ENCODE measurements around the gene DIDO1. TPM values are rescaled to one million over a fixed set of nuclear protein-coding genes. Genes with fewer than 3 reads are reported as not detected.

Gene DIDO1
- 100 to 1,000 TPM in 1 of 4 donors, 10 to 100 TPM in 3; 54.2 to 105 (median 70.7) TPM for total RNA-seq

GRCh38 chr20:62926229-62927127 is at the start of gene DIDO1:
Gene DIDO1 (minus strand): TSS chr20:62926505.
- TF ChIP-seq CTCF (IDR thresholded peaks at IDR 0.05) (peak in 1 of 3 donors; percentile 29), POLR2A (IDR thresholded peaks at IDR 0.05) (peak in 1 of 2 donors; percentile 67)
- intact Hi-C loops (cut with DNase I; ENCODE audit: low total_unique reads), result no loop called here
- 3 to 4% methylated on average over 34 to 61 of the region's 92 CpGs for WGBS, 2 donors
- peak within 1 kb of the TSS; percentile 94 for H3K4me3 ChIP-seq (ENCODE audit: low read depth, poor library complexity, severe bottlenecking)
- peak; percentile 80 to 97 for DNase-seq (ENCODE audit: low spot score in 2 of 2)

- WGBS, 2 donors, result 51 to 64% methylated on average over 9 to 10 of the region's 10 CpGs
- no peak overlapping the region for H3K4me3 ChIP-seq (ENCODE audit: low read depth, poor library complexity, severe bottlenecking)
- no peak for DNase-seq (ENCODE audit: low spot score in 2 of 2)
- intact Hi-C loops (cut with DNase I; ENCODE audit: low total_unique reads), result no loop called here
- TF ChIP-seq POLR2A (IDR thresholded peaks at IDR 0.05) (no peak), CTCF (IDR thresholded peaks at IDR 0.05) (no peak)
Measured at GRCh38 chr20:62975251-62975760, 49.0 kb upstream of the DIDO1 start.

- WGBS, 2 donors, result 16 to 17% methylated on average over 39 to 40 of the region's 48 CpGs
- intact Hi-C loops (cut with DNase I; ENCODE audit: low total_unique reads), result no loop called here
- no peak overlapping the region for H3K4me3 ChIP-seq (ENCODE audit: low read depth, poor library complexity, severe bottlenecking)
- TF ChIP-seq CTCF (IDR thresholded peaks at IDR 0.05), result no peak
- no peak for TF ChIP-seq POLR2A (IDR thresholded peaks at IDR 0.05)
- DNase-seq (ENCODE audit: low spot score in 2 of 2), result no peak
Measured at GRCh38 chr20:62972845-62973745, 46.8 kb upstream of the DIDO1 start.

GRCh38 chr20:62971950-62972844 is 45.9 kb upstream of the DIDO1 start:
- peak; percentile 74 to 96 for DNase-seq (ENCODE audit: low spot score in 2 of 2)
- TF ChIP-seq POLR2A (IDR thresholded peaks at IDR 0.05), result no peak
- TF ChIP-seq CTCF (IDR thresholded peaks at IDR 0.05), result peak in 1 of 3 donors; percentile 97
- intact Hi-C loops (cut with DNase I; ENCODE audit: low total_unique reads), result loop anchor here (2.0 kb wide), 1 partner anchor 41 kb away; no protein-coding TSS in a partner anchor
- 6% methylated on average over 34 to 36 of the region's 38 CpGs for WGBS, 2 donors
- no peak overlapping the region for H3K4me3 ChIP-seq (ENCODE audit: low read depth, poor library complexity, severe bottlenecking)

Measured in lower leg skin (tissue), 4 donors.